CD4-positive, alpha-beta T cell treated with Interleukin-15 for 1 hour (primary cell): ENCODE results near the gene GRK5.

Experiments used
- DNase-seq: peaks from one replicate; pipeline ENCODE4 v3.0.0-alpha.2; 2020

The GRK5 gene

DNA sequence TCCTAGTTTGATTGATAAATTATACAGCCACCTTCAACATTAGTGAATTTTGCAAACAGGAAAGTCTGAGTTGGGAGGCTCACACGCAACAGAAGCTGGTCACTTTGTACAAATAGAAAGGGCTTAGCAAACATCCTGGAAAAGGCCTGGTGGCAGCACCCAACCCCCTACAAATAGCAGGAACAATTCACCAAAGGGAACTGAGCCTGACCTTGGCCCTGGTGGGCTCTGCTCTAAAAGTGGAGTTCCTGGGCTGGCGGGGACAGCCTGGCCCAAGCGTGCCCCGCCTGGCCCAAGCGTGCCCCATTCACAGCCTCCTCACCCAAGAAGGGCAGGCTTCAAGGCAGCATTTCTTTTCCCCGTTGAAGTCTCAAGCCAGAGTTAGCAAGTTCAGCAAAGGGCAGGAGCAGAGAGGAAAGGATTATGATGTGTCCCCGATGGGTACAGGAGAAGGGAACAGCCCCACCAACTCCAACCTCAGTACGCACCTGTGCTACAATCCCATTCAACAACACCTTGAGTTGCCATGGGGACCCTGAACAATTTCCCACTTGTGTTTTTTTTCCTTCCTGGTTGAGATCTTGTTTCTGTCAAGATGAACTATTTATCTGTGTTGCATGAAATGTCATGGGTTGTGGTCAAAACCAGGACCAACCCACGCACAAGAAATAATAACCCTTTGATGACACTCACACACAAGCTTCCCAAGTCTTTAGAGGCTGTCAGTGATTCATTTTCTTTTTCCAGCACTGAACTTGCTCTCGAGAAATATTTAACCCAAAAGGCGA is 291.7 kb downstream of the GRK5 start:
- DNase-seq = no peak

DNA sequence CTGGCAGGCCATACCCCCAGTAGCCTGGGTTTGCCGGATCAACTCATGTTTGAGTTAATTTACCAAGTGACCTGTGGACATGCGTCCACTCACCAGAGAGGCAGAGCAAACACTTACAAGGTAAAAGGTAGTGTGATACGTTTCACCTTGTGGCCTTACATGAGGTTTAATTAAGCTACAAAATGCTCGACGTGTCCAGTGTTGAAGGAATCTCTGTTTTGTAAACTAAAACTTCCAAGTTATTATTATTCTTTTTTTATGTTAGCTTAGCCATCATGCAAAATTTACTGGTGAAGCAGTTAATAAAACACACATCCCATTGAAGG is 292.3 kb downstream of the GRK5 start:
- no peak for DNase-seq

DNA sequence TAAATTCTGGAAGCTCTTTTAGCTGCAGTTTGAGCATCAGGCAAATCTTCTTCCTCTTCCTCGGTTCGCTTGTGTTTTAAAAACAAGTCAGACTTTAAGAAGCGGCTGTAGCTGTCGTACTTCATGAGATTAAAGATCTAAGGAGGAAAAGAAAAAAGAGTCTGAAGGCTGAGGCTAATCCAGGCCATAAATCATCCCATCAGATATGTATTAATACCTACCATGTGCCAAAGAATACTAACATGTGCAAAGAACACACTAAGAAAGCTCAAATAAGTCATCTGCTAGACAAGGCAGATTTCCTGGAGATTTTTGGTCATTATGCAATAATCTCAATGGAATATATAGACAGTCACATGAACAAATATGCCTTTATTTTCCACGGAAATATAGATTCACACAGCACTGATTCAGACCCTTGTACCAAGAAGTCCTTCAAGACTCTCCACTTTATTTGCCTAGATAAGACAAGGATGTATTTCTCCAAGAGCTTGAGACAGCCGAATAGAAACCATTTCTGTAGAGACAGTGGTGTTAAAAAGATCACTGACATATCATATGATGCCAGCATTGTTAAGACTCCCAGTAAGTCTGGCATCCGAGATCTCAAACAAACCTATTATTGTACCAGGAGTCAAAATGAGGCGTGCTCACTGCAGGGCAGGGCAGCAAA is 292.9 kb downstream of the GRK5 start:
- no peak for DNase-seq

DNA sequence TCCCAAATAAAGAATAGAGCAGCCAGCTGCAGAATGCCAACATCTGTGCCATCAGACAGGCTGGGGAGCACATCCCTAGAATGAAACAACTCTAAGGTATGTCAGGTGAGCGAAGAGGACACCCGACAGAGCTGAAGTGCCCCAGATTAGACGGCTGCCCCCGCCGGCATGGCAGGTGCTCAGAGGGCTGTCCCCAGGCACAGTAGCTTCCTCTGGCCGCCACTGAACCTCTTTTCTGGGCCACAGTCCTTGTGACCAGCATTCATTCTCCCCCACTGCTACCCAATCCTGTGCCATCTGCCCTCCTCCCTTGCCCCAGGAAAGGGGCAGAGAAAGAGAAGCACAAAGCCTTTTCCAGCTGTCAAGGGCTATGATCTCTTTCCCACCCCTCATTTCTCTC is 293.4 kb downstream of the GRK5 start:
- DNase-seq = no peak

DNA sequence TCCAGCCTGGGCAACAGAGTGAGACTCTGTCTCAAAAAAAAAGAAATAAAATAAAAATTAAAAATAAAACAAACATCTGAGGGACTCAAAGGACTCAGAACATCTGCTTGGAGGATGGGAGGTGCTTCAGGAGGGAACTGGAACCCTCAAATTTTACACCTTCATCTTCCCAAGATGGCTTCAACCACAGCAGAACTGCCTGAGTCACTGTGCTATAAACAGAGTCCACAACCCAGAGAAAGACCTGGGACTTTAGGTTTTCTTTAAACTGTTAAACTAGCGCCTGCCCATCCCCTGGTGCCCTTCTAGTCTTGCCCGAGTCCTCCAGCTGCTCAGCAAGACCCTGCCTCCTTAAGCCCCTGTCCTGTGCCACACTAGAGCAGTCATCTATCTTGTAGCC is 294.3 kb downstream of the GRK5 start:
- no peak for DNase-seq

DNA sequence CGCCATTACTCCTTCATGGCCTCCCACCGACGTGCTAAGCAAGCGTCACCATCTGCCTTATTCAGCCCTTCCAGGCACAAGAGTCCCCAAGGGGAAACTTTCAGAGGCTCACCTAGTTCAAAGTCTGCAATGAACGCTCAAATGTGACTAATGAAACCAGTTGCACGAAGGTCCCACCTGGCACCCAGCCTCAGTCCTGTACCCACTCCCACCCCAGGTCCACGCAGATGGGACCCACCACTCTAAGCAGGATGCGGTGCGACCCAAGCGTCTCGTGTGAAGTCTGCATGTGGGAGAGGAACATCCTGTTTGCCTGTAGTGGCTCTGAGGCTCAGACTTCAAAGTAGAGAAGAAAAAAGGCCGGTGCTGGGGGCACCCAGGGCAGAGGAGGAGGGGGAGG is 294.8 kb downstream of the GRK5 start:
- peak; percentile 83 for DNase-seq

DNA sequence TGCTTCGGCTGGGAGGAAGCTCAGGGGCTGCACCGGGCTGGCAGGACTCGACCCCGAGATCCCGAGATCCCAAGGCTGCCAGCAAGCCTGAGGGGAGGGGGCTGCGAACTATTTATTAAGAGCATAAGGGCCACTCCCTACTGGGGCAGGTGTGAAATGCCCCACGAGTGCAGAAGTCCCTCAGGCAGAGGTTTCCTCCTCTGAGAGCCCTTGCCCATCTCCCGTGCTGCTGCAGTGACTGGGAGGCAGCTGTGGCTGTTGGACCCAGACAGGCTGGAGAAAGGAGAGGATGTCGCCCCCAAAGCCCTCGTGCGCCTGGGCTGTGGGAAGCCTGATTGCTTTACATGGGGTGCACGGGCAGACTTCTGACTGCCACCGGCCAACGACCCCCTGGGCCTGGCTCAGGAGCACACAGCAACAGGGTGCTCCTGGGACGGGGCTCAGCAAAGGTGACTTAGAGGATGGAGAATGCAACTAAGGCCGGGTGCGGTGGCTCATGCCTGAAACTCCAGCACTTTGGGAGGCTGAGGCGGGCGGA is 295.3 kb downstream of the GRK5 start:
- DNase-seq = no peak

DNA sequence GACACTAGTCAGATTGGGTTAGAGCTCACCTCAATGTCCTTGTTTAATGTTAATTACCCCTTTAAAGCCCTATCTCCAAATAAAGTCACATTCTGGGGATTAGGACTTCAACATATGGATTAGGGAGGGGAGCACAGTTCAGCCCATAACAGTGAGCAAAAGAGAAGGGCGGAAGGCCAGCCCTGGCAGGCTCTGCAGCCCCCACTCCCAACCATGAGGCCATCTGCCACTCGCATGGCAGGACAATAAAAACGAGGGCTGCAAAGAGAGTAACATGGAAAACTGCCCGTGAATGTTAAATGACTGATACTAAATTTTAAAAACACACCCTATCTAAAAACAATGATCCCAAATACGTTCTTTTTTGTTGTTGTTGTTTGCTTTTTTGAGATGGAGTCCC is 296.4 kb downstream of the GRK5 start:
- no peak for DNase-seq

DNA sequence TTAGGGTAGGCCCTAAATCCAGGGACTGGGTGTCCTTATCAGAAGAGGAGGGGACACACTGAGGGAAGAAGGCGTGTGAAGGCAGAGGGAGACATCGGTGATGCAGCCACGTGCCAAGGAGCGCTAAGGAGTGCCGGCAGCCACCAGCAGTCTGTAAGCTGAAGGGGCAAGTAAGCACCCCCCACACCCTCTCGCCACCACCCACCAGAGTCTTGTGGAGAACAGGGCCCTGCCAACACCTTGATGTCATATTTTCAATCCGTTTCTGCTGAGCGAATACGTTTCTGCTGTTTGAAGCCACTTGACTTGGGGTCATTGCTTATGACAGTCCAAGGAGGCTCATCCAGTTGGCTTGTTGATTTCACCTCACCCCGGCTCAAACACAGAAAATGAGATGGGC is 297.3 kb downstream of the GRK5 start:
- no peak for DNase-seq

DNA sequence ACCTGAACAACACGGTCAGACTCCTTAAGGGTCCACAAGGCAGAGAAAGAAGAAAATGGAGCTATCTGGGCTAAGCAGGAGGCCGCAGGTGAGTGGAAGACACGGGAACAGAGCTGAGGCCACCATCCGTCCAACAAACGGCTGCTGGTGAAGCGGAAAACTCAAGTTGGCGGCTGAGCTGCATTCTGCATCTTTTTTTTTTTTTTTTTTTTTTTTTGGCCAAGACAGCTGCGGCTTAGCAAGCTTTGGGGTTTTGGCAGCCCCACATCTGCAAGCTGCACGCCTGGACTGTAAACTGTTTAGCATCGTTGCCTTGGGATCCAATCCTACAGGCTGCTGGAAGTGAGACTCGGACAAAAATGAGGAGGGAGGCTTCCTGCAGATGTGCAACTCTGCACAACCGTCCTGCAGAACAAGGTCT is 297.8 kb downstream of the GRK5 start:
- DNase-seq = no peak
